Measurements from ENCODE around the gene MCOLN2. TPM values are rescaled to one million over a fixed set of nuclear protein-coding genes. Genes with fewer than 3 reads are reported as not detected.
"Not testable (repeated sequence)": the region's sequence is repeated elsewhere in the genome, so short reads cannot be mapped to it uniquely, and the experiment has no call there.

Gene MCOLN2
- total RNA-seq, 1 donor from 2014 or later = 0.27 TPM

GRCh38 chr1:84918726-84919336, 78.1 kb downstream of the MCOLN2 start:
- intact Hi-C loops (cut with DNase I) = no loop called here
- ATAC-seq (ENCODE audit: poor library complexity) (no peak), DNase-seq (no peak)

GRCh38 chr1:84916897-84917296, 80.0 kb downstream of the MCOLN2 start:
- intact Hi-C loops (cut with DNase I) = no loop called here

GRCh38 chr1:84913555-84913892, 83.4 kb downstream of the MCOLN2 start:
- intact Hi-C loops (cut with DNase I) = no loop called here
- peak; percentile 81 for ATAC-seq (ENCODE audit: poor library complexity)

More at GRCh38 chr1:84916897-84917296, 80.0 kb downstream of the MCOLN2 start:
- DNase-seq (no peak), ATAC-seq (ENCODE audit: poor library complexity) (no peak)

GRCh38 chr1:84912726-84913554, 84.0 kb downstream of the MCOLN2 start:
- ATAC-seq (ENCODE audit: poor library complexity) (no peak), DNase-seq (no peak)
- intact Hi-C loops (cut with DNase I) = no loop called here

More at GRCh38 chr1:84913555-84913892, 83.4 kb downstream of the MCOLN2 start:
- DNase-seq = no peak

- intact Hi-C loops (cut with DNase I); DNase-seq; ATAC-seq (ENCODE audit: poor library complexity): not testable (repeated sequence)
These were observed 88.0 kb downstream of the MCOLN2 start for GRCh38 chr1:84908746-84909464.

GRCh38 chr1:84907095-84907827, 89.7 kb downstream of the MCOLN2 start:
- intact Hi-C loops (cut with DNase I) = no loop called here

GRCh38 chr1:84902727-84903126, 94.2 kb downstream of the MCOLN2 start:
- intact Hi-C loops (cut with DNase I); DNase-seq; ATAC-seq (ENCODE audit: poor library complexity): not testable (repeated sequence)

More at GRCh38 chr1:84907095-84907827, 89.7 kb downstream of the MCOLN2 start:
- ATAC-seq (ENCODE audit: poor library complexity) (no peak), DNase-seq (no peak)

GRCh38 chr1:84899969-84900368, 96.9 kb downstream of the MCOLN2 start:
- DNase-seq (no peak), ATAC-seq (ENCODE audit: poor library complexity) (no peak)
- intact Hi-C loops (cut with DNase I) = no loop called here

- no peak for ATAC-seq (ENCODE audit: poor library complexity)
- intact Hi-C loops (cut with DNase I) = no loop called here
- DNase-seq = no peak
These were observed 100.6 kb downstream of the MCOLN2 start for GRCh38 chr1:84896279-84896678.

- intact Hi-C loops (cut with DNase I) = no loop called here
- peak; percentile 64 for DNase-seq
- peak; percentile 93 for ATAC-seq (ENCODE audit: poor library complexity)
These were observed 104.0 kb downstream of the MCOLN2 start, which contains the start of gene LPAR3 for GRCh38 chr1:84892705-84893618. Gene LPAR3, minus strand, starts transcription at chr1:84893206. Its CDS starts 27,086 bp downstream, at chr1:84866120.

- DNase-seq = no peak
- ATAC-seq (ENCODE audit: poor library complexity) = no peak
- intact Hi-C loops (cut with DNase I) = no loop called here
These were observed 106.3 kb downstream of the MCOLN2 start for GRCh38 chr1:84890566-84890965.

GRCh38 chr1:84889437-84889836, 107.5 kb downstream of the MCOLN2 start:
- intact Hi-C loops (cut with DNase I) = no loop called here
- ATAC-seq (ENCODE audit: poor library complexity) = no peak
- no peak for DNase-seq

GRCh38 chr1:84888753-84889152, 108.2 kb downstream of the MCOLN2 start:
- intact Hi-C loops (cut with DNase I) = no loop called here
- DNase-seq (no peak), ATAC-seq (ENCODE audit: poor library complexity) (no peak)

- ATAC-seq (ENCODE audit: poor library complexity) (no peak), DNase-seq (no peak)
- intact Hi-C loops (cut with DNase I) = no loop called here
These were observed 109.5 kb downstream of the MCOLN2 start for GRCh38 chr1:84887261-84887934.

GRCh38 chr1:84885469-84885868, 111.4 kb downstream of the MCOLN2 start:
- peak; percentile 66 for ATAC-seq (ENCODE audit: poor library complexity)
- intact Hi-C loops (cut with DNase I) = no loop called here
- DNase-seq = no peak

- ATAC-seq (ENCODE audit: poor library complexity) = peak; percentile 76
These were observed 112.1 kb downstream of the MCOLN2 start for GRCh38 chr1:84884671-84885389.

GRCh38 chr1:84883286-84883685, 113.6 kb downstream of the MCOLN2 start:
- no peak for DNase-seq
- no peak for ATAC-seq (ENCODE audit: poor library complexity)
- intact Hi-C loops (cut with DNase I) = no loop called here

More at GRCh38 chr1:84884671-84885389, 112.1 kb downstream of the MCOLN2 start:
- intact Hi-C loops (cut with DNase I) = no loop called here
- no peak for DNase-seq
